A673 (cell line): Measurements from ENCODE around the gene CMTM1. TPM values are rescaled to one million over a fixed set of nuclear protein-coding genes. Genes with fewer than 3 reads are reported as not detected.

ENCODE experiments used
- BruUV-seq: library from RNA; stranded (reverse); fragments of 400-500 nt; replicated peaks from 2 replicates; lab custom pipeline; 2021; lab: Mats Ljungman, UMichigan
- CTCF ChIA-PET: fragments of 300-600 bp; sonication (Branson Sonifier 250); formaldehyde crosslinking; loops from one replicate; lab custom pipeline; 2022; ENCODE audit warnings: antibody characterized with exemption; lab: Charles Lee
- POLR2A ChIA-PET: fragments of 300-600 bp; sonication (Branson Sonifier 250); formaldehyde crosslinking; loops from one replicate; lab custom pipeline; 2022; ENCODE audit warnings: antibody characterized with exemption; ENCODE audit not compliant: low non-redundant PET; lab: Charles Lee
- DNase-seq: peaks from one replicate; pipeline ENCODE4 v3.0.0-alpha.2; 2015; ENCODE audit warnings: low spot score
- H3K27ac ChIP-seq: fragments of 200-600 bp; sonication (generic); 2 replicates; pipeline ENCODE4 v1.5.1; 2016; ENCODE audit warnings: mixed run types, low read depth, mild to moderate bottlenecking, mixed read lengths, antibody characterized with exemption, low read length; ENCODE audit not compliant: poor library complexity, severe bottlenecking
- H3K27me3 ChIP-seq: fragments of 200-600 bp; sonication (generic); replicated peaks from 2 replicates; pipeline ENCODE4 v1.6.1; 2017; ENCODE audit warnings: mixed run types, low read depth, mild to moderate bottlenecking, mixed read lengths, antibody characterized with exemption, low read length; ENCODE audit not compliant: insufficient read depth, poor library complexity
- H3K36me3 ChIP-seq: fragments of 200-600 bp; sonication (generic); 2 replicates; pipeline ENCODE4 v1.6.1; 2016; ENCODE audit warnings: mixed run types, mild to moderate bottlenecking, mixed read lengths, antibody characterized with exemption, low read length; ENCODE audit not compliant: insufficient read depth, poor library complexity, severe bottlenecking
- H3K4me1 ChIP-seq: fragments of 200-600 bp; sonication (generic); 2 replicates; pipeline ENCODE4 v1.6.1; 2017; ENCODE audit warnings: mixed run types, mild to moderate bottlenecking, mixed read lengths, antibody characterized with exemption, low read length; ENCODE audit not compliant: insufficient read depth, poor library complexity, severe bottlenecking
- H3K4me3 ChIP-seq: fragments of 200-600 bp; sonication (generic); 2 replicates; pipeline ENCODE4 v1.5.1; 2016; ENCODE audit warnings: low read depth, mixed run types, mild to moderate bottlenecking, mixed read lengths, low read length; ENCODE audit not compliant: poor library complexity, severe bottlenecking
- H3K9me3 ChIP-seq: fragments of 200-600 bp; sonication (generic); 2 replicates; pipeline ENCODE4 v1.6.1; 2016; ENCODE audit warnings: mixed run types, low read depth, mild to moderate bottlenecking, mixed read lengths, antibody characterized with exemption, low read length; ENCODE audit not compliant: poor library complexity, severe bottlenecking
- EZH2 ChIP-seq: fragments of 200-600 bp; sonication (generic); IDR thresholded peaks from 2 replicates; pipeline ENCODE4 v1.6.1; 2017; ENCODE audit warnings: borderline replicate concordance, low read depth, mild to moderate bottlenecking, mixed read lengths, antibody characterized with exemption, low read length; ENCODE audit not compliant: poor library complexity, severe bottlenecking
- intact Hi-C: fragments of 100-400 bp; cut with micrococcal nuclease; formaldehyde crosslinking; loops from one replicate; pipeline ENCODE4 v1.10.0; 2022; ENCODE audit not compliant: unreplicated experiment
- total RNA-seq: library from RNA; stranded (reverse); gene quantifications from 2 replicates; pipeline ENCODE4 v1.2.3, GENCODE V29; 2021
- TF ChIP-seq, protein P1 (sequence below): fragments of 300-800, 200-600 bp; sonication (generic); conservative IDR thresholded peaks from 2 replicates; pipeline ENCODE4 v1.5.1; 2017; ENCODE audit warnings: low read depth, mild to moderate bottlenecking, antibody characterized with exemption, low read length, moderate library complexity, mixed read lengths

Gene CMTM1
- total RNA-seq, 1 experiment from 2014 or later = 7.1 TPM

DNA sequence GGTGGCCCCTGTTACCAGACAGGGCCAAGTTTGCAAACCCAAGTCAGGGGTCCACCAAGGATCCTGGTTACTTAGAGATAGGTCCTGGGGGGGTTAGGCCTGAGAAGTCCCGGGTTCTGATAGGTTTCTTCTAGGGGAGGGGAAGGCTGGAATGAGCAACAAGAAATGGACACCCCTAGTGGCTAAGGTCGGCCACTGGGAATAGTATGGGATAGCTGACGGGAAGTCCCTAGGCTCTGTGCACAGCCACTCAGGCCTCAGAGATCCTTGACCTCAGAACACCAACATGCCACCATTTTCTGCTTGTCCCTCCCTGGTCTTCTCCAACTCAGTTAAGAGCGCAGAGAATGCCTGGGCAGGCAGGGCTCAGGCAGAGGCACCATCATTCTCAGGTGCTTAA is 29.7 kb upstream of the CMTM1 start:
- Histone ChIP-seq H3K27me3 (no peaks in the 10 kb centered on the region), H3K36me3 (no peaks in the 10 kb centered on the region), H3K4me3 (no peak overlapping the region), H3K9me3 (no peaks in the 10 kb centered on the region), H3K4me1 (no peaks in the 10 kb centered on the region), H3K27ac (no peak overlapping the region)
- ChIA-PET CTCF (no interaction called here), POLR2A (no interaction called here)
- TF ChIP-seq, protein P1, sequence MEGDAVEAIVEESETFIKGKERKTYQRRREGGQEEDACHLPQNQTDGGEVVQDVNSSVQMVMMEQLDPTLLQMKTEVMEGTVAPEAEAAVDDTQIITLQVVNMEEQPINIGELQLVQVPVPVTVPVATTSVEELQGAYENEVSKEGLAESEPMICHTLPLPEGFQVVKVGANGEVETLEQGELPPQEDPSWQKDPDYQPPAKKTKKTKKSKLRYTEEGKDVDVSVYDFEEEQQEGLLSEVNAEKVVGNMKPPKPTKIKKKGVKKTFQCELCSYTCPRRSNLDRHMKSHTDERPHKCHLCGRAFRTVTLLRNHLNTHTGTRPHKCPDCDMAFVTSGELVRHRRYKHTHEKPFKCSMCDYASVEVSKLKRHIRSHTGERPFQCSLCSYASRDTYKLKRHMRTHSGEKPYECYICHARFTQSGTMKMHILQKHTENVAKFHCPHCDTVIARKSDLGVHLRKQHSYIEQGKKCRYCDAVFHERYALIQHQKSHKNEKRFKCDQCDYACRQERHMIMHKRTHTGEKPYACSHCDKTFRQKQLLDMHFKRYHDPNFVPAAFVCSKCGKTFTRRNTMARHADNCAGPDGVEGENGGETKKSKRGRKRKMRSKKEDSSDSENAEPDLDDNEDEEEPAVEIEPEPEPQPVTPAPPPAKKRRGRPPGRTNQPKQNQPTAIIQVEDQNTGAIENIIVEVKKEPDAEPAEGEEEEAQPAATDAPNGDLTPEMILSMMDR = no peak
- no peak for TF ChIP-seq EZH2
- no peak for DNase-seq
- intact Hi-C loops = no loop called here
- BruUV-seq = no TSS peak

- no peaks in the 10 kb centered on the region for H3K4me1 ChIP-seq
- H3K27ac ChIP-seq = no peak overlapping the region
- H3K4me3 ChIP-seq = no peak overlapping the region
- POLR2A ChIA-PET = no interaction called here
- no TSS peak for BruUV-seq
- CTCF ChIA-PET = interaction anchor here (0.5 kb wide), 1 partner anchor 13 kb away, joined by 3 read pairs; no protein-coding TSS in a partner anchor
- no peak for DNase-seq
- no peaks in the 10 kb centered on the region for H3K9me3 ChIP-seq
- intact Hi-C loops = no loop called here
- no peak for TF ChIP-seq EZH2
- TF ChIP-seq, protein P1 = no peak
- no peaks in the 10 kb centered on the region for H3K36me3 ChIP-seq
- H3K27me3 ChIP-seq = no peaks in the 10 kb centered on the region
Measured at GRCh38 chr16:66537236-66537635, 29.0 kb upstream of the CMTM1 start.

- Histone ChIP-seq H3K36me3 (no peaks in the 10 kb centered on the region), H3K27ac (no peak overlapping the region), H3K9me3 (no peaks in the 10 kb centered on the region), H3K4me3 (no peak overlapping the region), H3K4me1 (no peaks in the 10 kb centered on the region), H3K27me3 (no peaks in the 10 kb centered on the region)
- no TSS peak for BruUV-seq
- intact Hi-C loops = no loop called here
- CTCF ChIA-PET = no interaction called here
- TF ChIP-seq, protein P1 = no peak
- no peak for TF ChIP-seq EZH2
- POLR2A ChIA-PET = no interaction called here
- no peak for DNase-seq
Measured at GRCh38 chr16:66538910-66539309, 27.3 kb upstream of the CMTM1 start.
